ENCODE results near the gene FBXL20.

Gene FBXL20

GRCh38 chr17:39223907-39224777 is 177.3 kb downstream of the FBXL20 start:
- H3K9ac ChIP-seq (ENCODE audit: low read length): no peak overlapping the region
- no peak for TF ChIP-seq CTCF (IDR thresholded peaks at IDR 0.05; ENCODE audit: low read length)
- no peak for TF ChIP-seq EZH2 (IDR thresholded peaks at IDR 0.05; ENCODE audit: borderline replicate concordance, low read length)
- H2AFZ ChIP-seq (ENCODE audit: low read length): no peak overlapping the region
- no peaks in the 10 kb centered on the region for H3K79me2 ChIP-seq (ENCODE audit: insufficient read depth, low read length)
- no peak overlapping the region for H3K4me3 ChIP-seq (ENCODE audit: low read depth, low read length, poor library complexity, severe bottlenecking)
- 0 out of 2 replicates have a peak, but pooled peaks cover 5% of the 10 kb centered on the region for H3K27me3 ChIP-seq (ENCODE audit: insufficient read depth, low read length)
- no peaks in the 10 kb centered on the region for H3K9me2 ChIP-seq (ENCODE audit: low read depth, low read length)
- H3K4me2 ChIP-seq (ENCODE audit: low read length): no peak overlapping the region
- H3K4me1 ChIP-seq (ENCODE audit: insufficient read depth, low read length, severe bottlenecking): no peaks in the 10 kb centered on the region
- H3K36me3 ChIP-seq (ENCODE audit: insufficient read depth, low read length): no peaks in the 10 kb centered on the region
- H3F3A ChIP-seq (ENCODE audit: insufficient read depth, low read length): no peaks in the 10 kb centered on the region
- no peaks in the 10 kb centered on the region for H3K9me3 ChIP-seq (ENCODE audit: low read length)
- H4K20me1 ChIP-seq (ENCODE audit: insufficient read depth, low read length): no peaks in the 10 kb centered on the region
- no peak overlapping the region for H3K27ac ChIP-seq (ENCODE audit: low read depth, low read length, poor library complexity, severe bottlenecking)

GRCh38 chr17:39222866-39223834 is 178.3 kb downstream of the FBXL20 start:
- no peaks in the 10 kb centered on the region for H3K36me3 ChIP-seq (ENCODE audit: insufficient read depth, low read length)
- no peaks in the 10 kb centered on the region for H4K20me1 ChIP-seq (ENCODE audit: insufficient read depth, low read length)
- no peaks in the 10 kb centered on the region for H3F3A ChIP-seq (ENCODE audit: insufficient read depth, low read length)
- H3K4me2 ChIP-seq (ENCODE audit: low read length): no peak overlapping the region
- TF ChIP-seq CTCF (IDR thresholded peaks at IDR 0.05; ENCODE audit: low read length) (no peak), EZH2 (IDR thresholded peaks at IDR 0.05; ENCODE audit: borderline replicate concordance, low read length) (no peak)
- no peaks in the 10 kb centered on the region for H3K79me2 ChIP-seq (ENCODE audit: insufficient read depth, low read length)
- H2AFZ ChIP-seq (ENCODE audit: low read length): no peak overlapping the region
- H3K4me3 ChIP-seq (ENCODE audit: low read depth, low read length, poor library complexity, severe bottlenecking): no peak overlapping the region
- H3K9me3 ChIP-seq (ENCODE audit: low read length): no peaks in the 10 kb centered on the region
- H3K9ac ChIP-seq (ENCODE audit: low read length): no peak overlapping the region
- no peaks in the 10 kb centered on the region for H3K9me2 ChIP-seq (ENCODE audit: low read depth, low read length)
- H3K27me3 ChIP-seq (ENCODE audit: insufficient read depth, low read length): 0 out of 2 replicates have a peak, but pooled peaks cover 5% of the 10 kb centered on the region
- no peak overlapping the region for H3K27ac ChIP-seq (ENCODE audit: low read depth, low read length, poor library complexity, severe bottlenecking)
- no peaks in the 10 kb centered on the region for H3K4me1 ChIP-seq (ENCODE audit: insufficient read depth, low read length, severe bottlenecking)

GRCh38 chr17:39222151-39222550 is 179.3 kb downstream of the FBXL20 start:
- H3K36me3 ChIP-seq (ENCODE audit: insufficient read depth, low read length): no peaks in the 10 kb centered on the region
- H3K4me3 ChIP-seq (ENCODE audit: low read depth, low read length, poor library complexity, severe bottlenecking): no peak overlapping the region
- H3K9me2 ChIP-seq (ENCODE audit: low read depth, low read length): no peaks in the 10 kb centered on the region
- no peak overlapping the region for H3K27ac ChIP-seq (ENCODE audit: low read depth, low read length, poor library complexity, severe bottlenecking)
- 0 out of 2 replicates have a peak, but pooled peaks cover 5% of the 10 kb centered on the region for H3K27me3 ChIP-seq (ENCODE audit: insufficient read depth, low read length)
- no peak overlapping the region for H3K4me2 ChIP-seq (ENCODE audit: low read length)
- H3K9ac ChIP-seq (ENCODE audit: low read length): no peak overlapping the region
- no peaks in the 10 kb centered on the region for H3K79me2 ChIP-seq (ENCODE audit: insufficient read depth, low read length)
- H2AFZ ChIP-seq (ENCODE audit: low read length): no peak overlapping the region
- no peaks in the 10 kb centered on the region for H4K20me1 ChIP-seq (ENCODE audit: insufficient read depth, low read length)
- H3K4me1 ChIP-seq (ENCODE audit: insufficient read depth, low read length, severe bottlenecking): no peaks in the 10 kb centered on the region
- no peaks in the 10 kb centered on the region for H3K9me3 ChIP-seq (ENCODE audit: low read length)
- TF ChIP-seq CTCF (IDR thresholded peaks at IDR 0.05; ENCODE audit: low read length): no peak
- TF ChIP-seq EZH2 (IDR thresholded peaks at IDR 0.05; ENCODE audit: borderline replicate concordance, low read length): no peak
- H3F3A ChIP-seq (ENCODE audit: insufficient read depth, low read length): no peaks in the 10 kb centered on the region

Data from OCI-LY1 (cell line).